Mesendoderm (in vitro differentiated cells): ENCODE measurements around the gene ZBTB18.

Experiments
- DNase-seq: peaks from one replicate; pipeline ENCODE4 v3.0.0; 2013
- H2AK5ac ChIP-seq: 2 replicates; pipeline ENCODE4 v1.6.1; 2013; ENCODE audit warnings: low read length, inconsistent platforms
- H2BK120ac ChIP-seq: 2 replicates; pipeline ENCODE4 v1.6.1; 2013; ENCODE audit warnings: low read depth, mild to moderate bottlenecking, low read length, moderate library complexity, mixed read lengths
- H2BK15ac ChIP-seq: replicated peaks from 2 replicates; pipeline ENCODE4 v1.6.1; 2013; ENCODE audit warnings: low read depth, mild to moderate bottlenecking, moderate library complexity
- H2BK5ac ChIP-seq: 2 replicates; pipeline ENCODE4 v1.6.1; 2013; ENCODE audit warnings: low read length, inconsistent platforms
- H3K18ac ChIP-seq: 2 replicates; pipeline ENCODE4 v1.6.1; 2013; ENCODE audit warnings: mild to moderate bottlenecking, low read length, mixed read lengths
- H3K23ac ChIP-seq: one replicate; pipeline ENCODE4 v1.6.1; 2013; ENCODE audit warnings: low read length
- H3K27ac ChIP-seq: 2 replicates; pipeline ENCODE4 v1.5.1; 2013; ENCODE audit warnings: low read depth, mild to moderate bottlenecking, inconsistent platforms, low read length, moderate library complexity
- H3K27me3 ChIP-seq: 2 replicates; pipeline ENCODE4 v1.6.1; 2013; ENCODE audit warnings: low read length, control low read depth, mild to moderate bottlenecking, inconsistent platforms; ENCODE audit not compliant: insufficient read depth, poor library complexity
- H3K36me3 ChIP-seq: 2 replicates; pipeline ENCODE4 v1.6.1; 2013; ENCODE audit warnings: low read length, inconsistent platforms; ENCODE audit not compliant: control insufficient read depth, insufficient read depth
- H3K4ac ChIP-seq: one replicate; pipeline ENCODE4 v1.6.1; 2013; ENCODE audit warnings: low read depth, mild to moderate bottlenecking, low read length, moderate library complexity
- H3K4me1 ChIP-seq: 2 replicates; pipeline ENCODE4 v1.6.1; 2013; ENCODE audit warnings: low read depth, low read length, inconsistent platforms; ENCODE audit not compliant: control insufficient read depth
- H3K4me2 ChIP-seq: 2 replicates; pipeline ENCODE4 v1.6.1; 2013; ENCODE audit warnings: low read length
- H3K4me3 ChIP-seq: 2 replicates; pipeline ENCODE4 v1.5.1; 2013; ENCODE audit warnings: mild to moderate bottlenecking, low read length
- H3K56ac ChIP-seq: one replicate; pipeline ENCODE4 v1.6.1; 2013; ENCODE audit warnings: low read length
- H3K79me1 ChIP-seq: 2 replicates; pipeline ENCODE4 v1.6.1; 2013; ENCODE audit warnings: low read length, inconsistent platforms
- H3K79me2 ChIP-seq: 2 replicates; pipeline ENCODE4 v1.6.1; 2013; ENCODE audit warnings: mild to moderate bottlenecking, low read length; ENCODE audit not compliant: control insufficient read depth, insufficient read depth
- H3K9ac ChIP-seq: 2 replicates; pipeline ENCODE4 v1.6.1; 2013; ENCODE audit warnings: low read length, inconsistent platforms
- H4K5ac ChIP-seq: one replicate; pipeline ENCODE4 v1.6.1; 2013; ENCODE audit warnings: low read length
- H4K8ac ChIP-seq: one replicate; pipeline ENCODE4 v1.6.1; 2013; ENCODE audit warnings: low read depth, mild to moderate bottlenecking, control low read depth, low read length, moderate library complexity
- WGBS: extraction: QIAGEN DNeasy Blood & Tissue Kit; methylation state at CpG from one replicate; pipeline ENCODE4 v1.1.7; 2013; ENCODE audit warnings: low lambda C conversion rate, missing lambda C conversion rate; ENCODE audit not compliant: insufficient coverage; ENCODE audit errors: extremely low coverage; 5-methylcytosine and 5-hydroxymethylcytosine counted together

Gene ZBTB18

DNA sequence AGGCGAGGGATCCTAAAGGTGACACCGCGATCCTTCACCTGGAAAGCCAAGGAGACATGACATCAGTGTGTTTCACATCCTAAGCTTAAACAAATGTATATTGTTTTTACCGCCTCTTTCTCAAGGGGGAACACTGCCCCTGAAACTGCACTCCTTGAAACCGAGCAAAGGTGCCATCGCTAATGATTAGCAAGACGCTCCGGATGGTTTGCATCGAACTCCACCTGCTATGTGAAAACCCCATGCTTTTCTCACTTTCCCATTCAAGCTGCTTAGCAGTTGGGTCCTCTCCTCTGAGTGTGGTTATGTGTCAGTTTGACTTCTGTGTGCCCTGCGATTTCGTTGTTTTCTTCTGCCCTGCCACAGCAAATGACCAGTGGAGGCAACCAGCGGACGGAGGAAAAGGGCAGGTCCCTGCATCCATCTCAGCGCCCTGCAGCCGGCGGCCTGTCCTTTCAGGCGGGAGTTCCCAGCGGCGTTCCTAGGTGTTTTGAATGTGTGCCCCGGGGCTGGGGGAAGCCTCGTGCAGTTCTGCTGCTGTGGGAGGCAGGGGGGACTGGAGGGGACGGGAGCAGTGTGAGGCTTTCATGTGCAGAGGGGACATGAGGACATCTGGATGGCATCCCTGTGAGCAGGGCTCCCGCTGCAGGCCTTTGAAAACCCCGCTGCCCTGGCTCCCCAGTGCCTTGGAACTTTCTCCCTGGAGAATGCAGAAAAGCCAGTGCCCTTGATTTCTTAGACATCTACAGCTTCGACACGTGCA lies 16.1 kb downstream of the ZBTB18 start:
- no peak overlapping the region for H4K8ac ChIP-seq
- H3K4me2 ChIP-seq: no peak overlapping the region
- no peak overlapping the region for H3K9ac ChIP-seq
- H3K79me1 ChIP-seq: no peaks in the 10 kb centered on the region
- H3K4me1 ChIP-seq: no peaks in the 10 kb centered on the region
- peak; percentile 18 for DNase-seq
- H3K4me3 ChIP-seq: no peak overlapping the region
- H2BK5ac ChIP-seq: no peak overlapping the region
- H3K4ac ChIP-seq: no peak overlapping the region
- H2BK15ac ChIP-seq: no peak overlapping the region
- no peak overlapping the region for H3K18ac ChIP-seq
- no peaks in the 10 kb centered on the region for H3K27me3 ChIP-seq
- whole genome bisulfite sequencing: no CpG with 5 or more reads among the region's 26 CpGs
- no peak overlapping the region for H3K27ac ChIP-seq
- no peaks in the 10 kb centered on the region for H3K36me3 ChIP-seq
- no peak overlapping the region for H4K5ac ChIP-seq
- H3K56ac ChIP-seq: no peak overlapping the region
- no peak overlapping the region for H2BK120ac ChIP-seq
- H3K79me2 ChIP-seq: no peaks in the 10 kb centered on the region
- H3K23ac ChIP-seq: no peak overlapping the region
- no peak overlapping the region for H2AK5ac ChIP-seq

DNA sequence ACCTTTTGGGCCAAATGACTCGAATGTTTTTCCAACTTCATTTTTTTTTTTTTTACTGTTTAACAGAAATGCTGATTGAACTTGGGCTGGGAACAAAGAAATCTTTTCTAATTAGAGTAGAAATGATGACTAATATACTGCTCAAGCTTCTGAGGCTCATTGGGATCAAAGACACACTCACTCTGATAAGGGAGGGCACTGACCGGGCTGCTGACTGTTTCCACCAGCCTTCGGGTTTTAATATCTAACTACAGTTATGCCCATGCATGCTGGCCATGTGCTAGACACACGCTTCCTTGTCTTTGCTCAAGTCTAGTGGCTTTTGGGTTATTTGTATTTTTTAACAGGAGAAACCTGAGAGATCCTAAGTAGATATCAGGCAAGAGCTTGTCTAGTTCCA lies 16.8 kb downstream of the ZBTB18 start:
- no peak overlapping the region for H3K18ac ChIP-seq
- no peak overlapping the region for H3K4ac ChIP-seq
- no peak overlapping the region for H3K27ac ChIP-seq
- H3K4me2 ChIP-seq: no peak overlapping the region
- no peak overlapping the region for H2BK15ac ChIP-seq
- no peak overlapping the region for H3K23ac ChIP-seq
- no peaks in the 10 kb centered on the region for H3K27me3 ChIP-seq
- no peak overlapping the region for H2BK120ac ChIP-seq
- no peak overlapping the region for H4K5ac ChIP-seq
- H2AK5ac ChIP-seq: no peak overlapping the region
- H3K79me2 ChIP-seq: no peaks in the 10 kb centered on the region
- no CpG with 5 or more reads among the region's 4 CpGs for WGBS
- no peaks in the 10 kb centered on the region for H3K4me1 ChIP-seq
- no peak overlapping the region for H2BK5ac ChIP-seq
- H3K79me1 ChIP-seq: no peaks in the 10 kb centered on the region
- no peak overlapping the region for H4K8ac ChIP-seq
- DNase-seq: no peak
- H3K36me3 ChIP-seq: no peaks in the 10 kb centered on the region
- H3K4me3 ChIP-seq: no peak overlapping the region
- H3K56ac ChIP-seq: no peak overlapping the region
- no peak overlapping the region for H3K9ac ChIP-seq

DNA sequence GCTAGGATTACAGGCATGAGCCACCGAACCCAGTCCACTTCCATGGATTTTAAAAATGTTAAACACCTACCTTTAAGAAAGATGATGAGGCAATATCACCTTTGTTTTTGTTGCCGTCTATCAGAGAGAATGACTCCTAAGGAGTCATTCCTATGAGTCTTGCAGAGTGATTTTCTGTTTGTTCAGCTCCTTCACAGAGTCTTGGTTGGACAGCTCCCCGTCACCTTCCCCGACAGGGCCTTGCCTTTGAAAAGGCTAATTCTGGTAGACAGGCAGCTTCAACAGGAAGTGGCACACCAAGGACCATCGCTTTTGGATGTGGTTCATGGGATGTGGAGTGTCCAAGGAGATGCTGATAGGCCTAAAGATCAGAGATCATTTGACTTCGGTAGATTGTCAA lies 17.5 kb downstream of the ZBTB18 start:
- H2BK5ac ChIP-seq: no peak overlapping the region
- no peaks in the 10 kb centered on the region for H3K36me3 ChIP-seq
- no peaks in the 10 kb centered on the region for H3K79me2 ChIP-seq
- H3K56ac ChIP-seq: no peak overlapping the region
- H3K27me3 ChIP-seq: no peaks in the 10 kb centered on the region
- no peak overlapping the region for H2BK15ac ChIP-seq
- no peak overlapping the region for H3K4me3 ChIP-seq
- no peaks in the 10 kb centered on the region for H3K79me1 ChIP-seq
- no peaks in the 10 kb centered on the region for H3K4me1 ChIP-seq
- H4K8ac ChIP-seq: no peak overlapping the region
- no peak overlapping the region for H2AK5ac ChIP-seq
- no peak overlapping the region for H3K18ac ChIP-seq
- no peak for DNase-seq
- no CpG with 5 or more reads among the region's 6 CpGs for WGBS
- H3K27ac ChIP-seq: no peak overlapping the region
- no peak overlapping the region for H3K4me2 ChIP-seq
- H4K5ac ChIP-seq: no peak overlapping the region
- no peak overlapping the region for H2BK120ac ChIP-seq
- no peak overlapping the region for H3K9ac ChIP-seq
- H3K4ac ChIP-seq: no peak overlapping the region
- H3K23ac ChIP-seq: no peak overlapping the region

DNA sequence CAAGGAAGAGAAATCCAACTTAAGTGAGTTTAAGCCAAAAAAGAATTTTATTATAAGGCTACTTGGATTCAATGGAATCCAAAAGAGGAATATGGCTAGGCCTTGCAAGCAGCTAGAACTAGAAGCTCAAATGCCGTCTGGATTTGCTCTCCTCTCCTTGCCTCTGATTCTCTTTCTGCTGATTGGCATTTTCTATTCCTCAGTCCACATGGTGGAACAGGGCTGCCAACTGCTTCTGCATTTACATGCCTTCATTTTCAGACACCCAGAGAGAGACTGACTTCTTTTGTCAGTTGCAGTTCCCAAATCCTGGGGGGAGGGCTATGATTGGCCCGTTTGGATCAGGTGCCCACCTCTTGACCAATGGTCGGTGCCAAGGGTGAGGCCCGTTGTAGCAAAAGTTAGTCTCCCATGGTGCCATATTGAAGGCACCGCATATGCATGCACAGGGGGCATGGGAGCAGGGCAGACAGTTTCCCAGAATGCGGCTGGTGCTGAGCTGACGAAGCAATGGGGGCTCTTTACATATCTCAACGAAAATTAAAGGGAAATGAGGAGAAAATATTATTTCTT lies 18.3 kb downstream of the ZBTB18 start:
- Histone ChIP-seq H3K79me1 (no peaks in the 10 kb centered on the region), H3K36me3 (no peaks in the 10 kb centered on the region), H3K27ac (no peak overlapping the region), H3K4me3 (no peak overlapping the region), H2AK5ac (no peak overlapping the region), H2BK5ac (no peak overlapping the region), H4K8ac (no peak overlapping the region), H2BK120ac (no peak overlapping the region), H2BK15ac (no peak overlapping the region), H3K4me1 (no peaks in the 10 kb centered on the region), H3K4me2 (no peak overlapping the region), H3K23ac (no peak overlapping the region), H3K27me3 (no peaks in the 10 kb centered on the region), H4K5ac (no peak overlapping the region), H3K79me2 (no peaks in the 10 kb centered on the region), H3K18ac (no peak overlapping the region), H3K9ac (no peak overlapping the region), H3K56ac (no peak overlapping the region), H3K4ac (no peak overlapping the region)
- no CpG with 5 or more reads among the region's 8 CpGs for WGBS
- DNase-seq: no peak

DNA sequence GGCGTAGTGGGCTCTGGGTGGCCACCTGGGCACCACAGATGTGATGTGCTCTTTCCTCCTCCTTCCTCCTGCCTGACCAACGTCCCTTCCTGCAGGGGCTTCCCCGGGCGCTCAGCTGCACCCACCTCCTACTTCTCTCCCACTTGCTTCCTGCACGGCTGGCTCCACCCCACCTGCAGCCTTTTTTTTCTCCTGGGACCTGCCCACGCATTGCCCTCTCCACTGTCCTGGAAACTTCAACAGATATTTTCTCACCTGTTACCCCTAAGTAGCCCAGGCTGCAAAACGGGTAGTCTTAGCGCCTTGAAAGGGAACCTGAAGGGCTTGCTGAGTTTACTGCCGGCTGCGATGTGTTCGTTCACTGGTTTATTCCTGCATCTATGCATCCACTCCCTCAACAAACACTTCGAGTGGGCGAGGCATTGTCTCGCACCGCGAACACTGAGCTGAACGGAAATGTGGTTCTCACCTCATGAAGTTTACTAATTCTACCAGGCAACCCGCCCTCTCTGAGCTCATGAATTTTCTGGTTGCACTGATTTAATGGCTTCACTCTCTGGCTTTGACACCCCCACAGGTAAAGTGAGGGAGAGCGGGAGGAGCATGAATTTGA lies 23.6 kb downstream of the ZBTB18 start:
- Histone ChIP-seq H3K27me3 (no peaks in the 10 kb centered on the region), H3K9ac (no peak overlapping the region), H3K4me3 (no peak overlapping the region), H3K4ac (no peak overlapping the region), H3K79me2 (no peaks in the 10 kb centered on the region), H2BK15ac (no peak overlapping the region), H4K5ac (no peak overlapping the region), H3K23ac (no peak overlapping the region), H3K56ac (peak overlapping the region; percentile 60), H2BK120ac (peak overlapping the region; percentile 33), H3K4me2 (no peak overlapping the region), H3K79me1 (no peaks in the 10 kb centered on the region), H3K36me3 (no peaks in the 10 kb centered on the region), H3K18ac (peak overlapping the region; percentile 13), H4K8ac (no peak overlapping the region), H3K4me1 (peaks cover 8% of the 10 kb centered on the region), H2AK5ac (no peak overlapping the region), H2BK5ac (peak overlapping the region; percentile 45), H3K27ac (peak overlapping the region; percentile 13)
- WGBS: no CpG with 5 or more reads among the region's 19 CpGs
- DNase-seq: no peak
